Hematopoietic multipotent progenitor cell treated with erythropoietin and hydrocortisone succinate and interleukin-3 and kit ligand, for 4 days (in vitro differentiated cells): ENCODE measurements around the gene SH3PXD2B.

ENCODE experiments used
- DNase-seq: peaks from one replicate; pipeline ENCODE4 v3.0.0-alpha.2; 2015

The SH3PXD2B gene

DNA sequence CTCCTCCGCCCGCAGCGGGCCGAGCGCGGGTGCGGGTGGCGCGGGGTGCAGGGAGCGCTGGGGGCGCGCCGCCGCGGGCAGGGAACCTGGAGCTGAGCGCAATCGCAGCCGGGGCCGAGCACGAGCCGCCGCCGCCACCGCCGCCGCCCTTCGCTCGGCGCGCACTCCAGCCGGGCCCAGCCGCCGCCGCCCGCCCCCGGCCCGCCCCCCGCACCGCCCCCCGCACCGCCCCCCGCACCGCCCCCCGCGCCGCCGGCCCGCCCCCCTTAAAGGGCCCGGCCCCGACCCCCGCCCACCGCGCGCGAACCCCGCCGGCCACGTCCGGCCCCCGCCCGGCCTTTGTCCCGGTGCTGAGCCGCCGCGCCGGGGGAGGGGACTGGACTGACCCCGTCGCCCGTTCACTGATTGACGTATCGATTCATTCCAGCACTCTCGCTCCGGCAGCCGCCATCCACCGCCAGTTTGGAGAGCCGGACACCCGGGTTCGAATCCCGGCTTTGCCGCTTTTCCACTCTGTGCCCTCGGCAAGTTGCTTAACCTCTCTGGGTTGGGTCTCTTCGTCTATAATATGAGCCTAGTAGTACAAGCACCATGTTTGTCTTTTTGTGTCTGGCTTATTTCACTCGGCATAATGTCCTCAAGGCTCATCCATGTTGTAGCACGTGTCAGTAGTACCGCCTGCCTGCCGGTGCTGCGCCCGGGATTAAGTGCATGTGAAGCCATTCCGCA is at the start of gene SH3PXD2B:
Gene SH3PXD2B (minus strand): TSS at position 168 of the 729 bp plus-strand sequence. CDS start 173 bp downstream, outside the sequence.
- DNase-seq: peak; percentile 74

DNA sequence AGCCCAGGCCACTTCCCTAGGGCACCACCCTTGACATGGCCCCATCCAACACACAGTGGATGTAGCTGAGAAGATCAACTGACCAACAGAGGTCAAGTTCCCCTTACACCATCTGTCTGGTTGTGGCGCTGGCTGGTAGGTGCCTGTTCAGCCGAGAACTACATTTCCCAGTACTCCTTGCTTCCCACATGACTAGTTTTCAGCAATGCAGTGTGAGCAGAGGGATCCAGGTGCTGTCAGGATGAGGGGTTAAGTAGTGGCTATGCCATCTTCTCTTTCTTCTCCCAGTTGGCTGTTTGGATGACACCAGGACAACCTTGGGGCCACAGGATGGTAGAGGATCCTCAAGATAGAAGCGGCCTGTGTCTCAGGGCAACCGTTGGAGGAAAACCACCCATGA is 48.6 kb upstream of the SH3PXD2B start:
- peak; percentile 21 for DNase-seq

DNA sequence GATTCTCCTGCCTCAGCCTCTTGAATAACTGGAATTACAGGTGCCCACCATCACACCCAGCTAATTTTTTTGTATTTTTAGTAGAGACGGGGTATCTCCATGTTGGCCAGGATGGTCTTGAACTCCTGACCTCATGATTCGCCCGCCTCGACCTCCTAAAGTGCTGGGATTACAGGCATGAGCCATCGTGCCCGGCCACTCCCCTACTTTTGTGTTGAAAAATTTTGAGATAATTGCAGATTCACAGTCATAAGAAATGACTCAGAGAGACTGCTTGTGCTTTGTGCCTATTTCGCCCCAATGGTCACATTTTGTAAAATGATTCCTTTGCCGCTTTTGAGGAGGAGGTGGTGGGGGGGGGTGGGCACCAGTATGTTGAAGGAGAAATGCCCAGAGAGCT is 48.1 kb upstream of the SH3PXD2B start:
- no peak for DNase-seq

DNA sequence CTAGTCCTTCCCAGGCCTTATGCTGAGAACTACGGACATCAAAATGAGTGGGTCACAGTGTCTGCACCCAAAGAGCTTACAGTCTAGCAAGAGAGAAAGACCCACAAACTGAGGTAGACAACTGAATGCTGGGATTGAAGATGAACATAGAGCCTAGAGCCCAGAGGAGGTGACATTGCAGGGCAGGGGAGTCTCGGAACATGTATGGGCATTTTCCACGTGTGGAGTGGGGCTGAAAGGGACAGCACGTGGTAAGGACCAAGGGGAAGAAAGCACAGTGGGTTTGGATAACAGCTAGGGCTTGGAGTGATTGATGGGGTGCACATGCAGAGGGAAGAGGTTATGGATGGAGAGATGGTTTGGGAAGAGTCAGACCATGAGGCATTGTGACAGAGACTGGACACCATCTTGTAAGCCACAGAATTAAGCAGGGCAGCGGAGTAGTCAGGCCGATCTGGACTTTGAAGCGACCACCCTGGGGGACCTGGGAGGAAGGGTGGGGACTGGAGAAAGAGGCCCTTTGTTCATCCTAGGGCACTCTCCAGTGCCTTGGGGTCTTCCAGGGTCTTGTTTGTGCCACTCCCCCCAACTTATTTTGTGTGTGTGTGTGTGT is 47.5 kb upstream of the SH3PXD2B start:
- DNase-seq: no peak

DNA sequence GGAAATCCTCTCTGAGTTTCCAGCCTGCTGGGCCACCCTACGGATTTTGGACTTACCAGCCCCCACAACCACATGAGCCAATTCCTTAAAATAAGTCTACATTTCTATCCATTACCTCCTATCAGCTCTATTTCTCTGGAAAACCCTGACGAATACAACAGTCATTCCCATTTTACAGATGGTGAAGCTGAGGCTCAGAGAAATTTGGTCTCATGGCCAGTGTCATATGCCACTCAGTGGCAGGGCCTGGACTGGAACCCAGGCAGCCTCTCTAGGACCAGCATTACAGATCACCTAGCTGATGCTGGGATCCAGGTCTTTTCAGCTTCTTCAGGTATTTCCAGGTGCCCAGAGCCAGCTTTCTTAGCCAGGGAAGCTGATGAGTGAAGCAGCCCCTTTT is 45.0 kb upstream of the SH3PXD2B start:
- DNase-seq: no peak

DNA sequence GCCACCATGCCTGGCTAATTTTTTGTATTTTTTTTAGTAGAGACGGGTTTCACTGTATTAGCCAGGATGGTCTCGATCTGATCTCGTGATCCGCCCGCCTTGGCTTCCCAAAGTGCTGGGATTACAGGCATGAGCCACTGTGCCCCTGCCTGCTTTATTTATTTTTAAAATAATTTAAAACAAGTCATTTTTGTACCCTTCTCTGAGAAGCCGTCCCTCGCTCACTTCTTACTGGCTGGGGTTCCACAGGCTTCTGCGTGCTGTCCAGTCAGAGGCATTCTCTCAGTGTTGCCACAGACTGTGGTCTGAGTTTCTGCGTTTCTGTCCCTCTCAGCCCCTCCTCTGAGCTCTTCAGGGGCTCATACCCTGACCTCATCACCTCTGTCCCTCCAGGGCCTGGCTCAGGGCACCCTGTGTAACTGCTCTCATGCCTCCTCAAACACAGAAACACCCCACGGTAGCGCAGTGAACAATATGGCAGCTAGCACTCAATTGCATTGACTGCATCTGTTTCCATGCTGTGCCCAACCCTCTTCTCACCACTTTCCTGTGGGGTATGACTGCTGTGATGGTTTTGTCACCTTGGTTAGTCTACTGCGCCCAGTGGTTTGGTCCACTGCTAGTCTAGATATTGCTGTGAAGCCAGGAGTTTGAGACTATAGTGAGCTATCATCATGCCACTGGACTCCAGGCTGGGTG is 44.3 kb upstream of the SH3PXD2B start:
- no peak for DNase-seq

DNA sequence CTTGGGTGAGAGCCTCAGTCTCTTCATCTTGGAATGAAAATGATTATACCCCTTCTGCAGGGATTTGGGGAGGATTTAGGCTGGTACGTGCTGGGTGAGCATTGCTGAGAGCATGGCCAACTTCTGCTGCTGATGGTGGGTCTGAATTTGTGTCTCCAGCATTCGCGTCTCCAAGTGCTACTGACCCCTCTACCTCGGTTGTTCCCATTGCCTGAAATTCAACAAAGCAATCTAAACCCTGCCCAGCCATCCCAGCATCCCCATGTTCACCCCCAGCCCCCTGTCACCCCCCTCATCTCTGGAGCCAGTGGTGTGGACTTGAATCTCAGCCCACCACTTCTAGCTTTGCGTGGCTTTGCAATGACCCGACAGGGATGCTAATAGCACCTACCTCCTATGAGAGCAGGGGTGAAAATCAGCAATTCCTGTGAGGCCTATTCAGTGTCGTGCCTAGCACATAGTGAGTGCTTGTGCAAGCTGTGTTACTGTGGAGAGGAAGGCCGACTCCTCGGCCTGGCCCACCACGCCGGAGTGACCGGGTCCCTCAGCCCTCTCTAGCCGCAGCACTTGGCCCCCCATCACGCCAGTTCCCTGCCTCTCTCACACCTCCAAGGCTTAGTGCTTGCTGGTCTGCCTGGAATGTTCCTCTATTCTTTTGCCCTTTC is 43.4 kb upstream of the SH3PXD2B start:
- DNase-seq: no peak

DNA sequence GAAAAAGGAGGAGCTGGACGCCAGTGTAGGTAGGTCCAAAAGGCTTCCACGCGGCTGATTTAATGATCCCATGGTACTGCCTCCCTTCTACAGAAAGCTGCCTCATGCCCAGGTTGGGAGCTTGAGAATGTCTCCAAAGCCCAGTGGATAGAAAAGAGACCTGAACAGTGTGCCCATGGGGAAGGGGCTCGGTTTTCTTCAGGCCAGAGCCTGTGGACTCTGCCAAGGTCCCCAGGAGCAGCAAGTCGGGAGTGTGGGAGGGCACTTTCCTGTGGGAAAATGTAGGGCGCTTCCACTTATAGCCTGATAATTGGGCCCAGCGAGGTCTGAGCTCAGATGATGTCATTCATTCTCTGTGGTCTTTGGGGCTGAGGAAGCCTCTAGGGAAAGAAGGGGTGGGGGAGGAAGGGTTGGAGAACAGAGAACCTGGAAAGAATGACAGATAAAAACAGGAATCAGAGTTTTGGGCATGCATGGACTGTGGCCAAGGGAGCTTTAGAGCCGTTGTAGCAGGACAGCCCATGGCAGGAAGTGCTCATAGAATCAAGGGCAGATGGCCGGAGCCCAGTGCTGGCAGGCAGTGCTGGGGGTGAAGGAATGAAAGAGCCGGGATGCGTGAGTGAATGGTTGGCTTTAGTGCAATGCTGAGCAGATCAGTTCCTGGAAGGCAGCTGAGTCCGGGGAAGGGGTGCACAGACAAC is 42.5 kb upstream of the SH3PXD2B start:
- DNase-seq: no peak

DNA sequence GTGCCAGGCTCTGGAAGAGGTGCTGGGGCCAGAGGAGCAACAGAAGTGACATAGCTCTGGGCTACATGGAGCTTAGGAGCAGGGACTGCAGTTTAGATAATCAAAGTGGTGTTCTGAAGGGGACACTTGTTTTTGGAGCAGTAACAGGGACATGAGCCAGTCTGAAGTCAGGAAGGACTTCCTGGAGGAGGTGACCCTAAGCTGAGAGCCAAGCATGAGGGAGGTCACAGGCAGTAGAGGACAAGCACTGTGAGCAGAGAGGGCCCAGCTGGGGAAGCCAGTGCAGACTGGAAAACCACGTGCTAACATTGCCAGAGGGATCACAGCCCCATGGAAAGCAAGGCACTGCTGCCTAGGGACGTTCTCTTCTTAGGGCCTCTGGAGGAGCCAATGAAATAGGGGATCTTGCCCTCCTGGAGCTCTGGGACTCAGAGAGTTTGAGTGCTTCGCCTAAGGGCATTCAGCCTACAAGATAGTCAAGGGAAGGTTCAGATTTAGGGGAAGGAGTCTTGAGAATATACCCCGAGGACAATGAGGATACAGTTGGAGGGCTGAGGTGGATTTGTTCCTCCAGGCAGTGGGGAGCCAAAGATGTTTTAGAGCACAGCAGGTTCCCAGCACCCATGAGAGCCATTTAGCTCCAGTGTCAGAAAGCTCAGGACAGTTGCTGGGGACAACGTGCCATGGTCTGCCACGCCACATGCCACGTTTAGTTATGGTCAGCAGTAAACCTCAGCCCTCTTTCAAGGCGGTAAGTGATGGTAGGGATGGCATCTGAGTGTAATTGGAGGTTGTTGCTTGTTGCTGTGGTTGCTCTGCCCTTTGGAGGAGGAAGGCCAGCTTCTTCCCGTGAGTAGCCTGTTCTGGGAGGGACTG is 40.5 kb upstream of the SH3PXD2B start:
- DNase-seq: no peak

DNA sequence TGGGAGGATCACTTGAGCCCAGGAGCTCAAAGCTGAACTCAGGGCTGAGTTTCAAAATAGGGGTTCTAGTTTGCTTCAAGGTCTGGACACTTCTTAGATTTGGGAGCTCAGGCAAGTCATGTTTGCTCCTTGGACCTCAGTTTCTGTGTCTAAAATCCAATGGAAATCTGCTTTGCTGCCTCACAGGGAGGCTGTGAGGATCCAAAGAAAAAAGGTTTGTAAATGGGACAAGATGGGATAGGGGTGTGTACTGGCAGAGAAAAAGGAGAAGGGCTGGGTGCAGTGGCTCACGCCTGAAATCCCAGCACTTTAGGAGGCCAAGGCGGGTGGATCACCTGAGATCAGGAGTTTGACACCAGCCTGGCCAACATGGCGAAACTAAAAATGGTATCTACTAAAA is 39.6 kb upstream of the SH3PXD2B start:
- no peak for DNase-seq

DNA sequence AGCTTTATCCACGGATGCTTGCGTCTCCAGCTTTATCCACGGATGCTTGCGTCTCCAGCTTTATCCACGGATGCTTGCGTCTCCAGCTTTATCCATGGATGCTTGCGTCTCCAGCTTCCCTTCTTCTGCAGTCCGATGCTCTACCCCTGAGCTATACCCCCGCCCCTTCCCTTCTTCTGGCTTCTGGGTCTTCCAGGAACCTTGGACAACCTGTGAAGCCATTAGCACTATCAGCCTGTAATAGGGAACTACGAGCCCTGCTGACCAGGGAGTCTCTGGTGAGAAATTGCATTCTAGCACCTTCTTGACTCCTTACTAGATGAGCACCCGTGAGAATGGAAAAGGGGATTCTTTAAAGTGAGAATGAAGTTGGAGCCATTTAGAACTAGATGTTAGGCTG is 39.1 kb upstream of the SH3PXD2B start:
- DNase-seq: no peak

DNA sequence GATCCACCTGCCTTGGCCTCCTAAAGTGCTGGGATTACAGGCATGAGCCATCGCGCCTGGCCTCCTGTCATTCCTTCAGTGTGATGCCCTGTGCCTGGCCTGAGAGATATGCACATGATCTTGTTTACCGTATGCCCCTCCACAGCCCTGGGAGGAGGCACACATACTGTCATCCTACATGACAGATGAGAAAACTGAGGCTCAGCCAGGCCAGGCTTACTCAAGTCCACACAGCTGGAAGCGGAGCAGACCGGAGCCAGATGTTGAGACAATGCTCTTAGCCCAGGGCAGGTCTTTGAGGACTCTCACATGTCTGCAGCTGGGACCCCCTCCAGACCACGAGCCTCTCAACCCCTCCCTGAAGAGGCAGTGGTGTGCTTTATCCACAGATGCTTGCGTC is 38.7 kb upstream of the SH3PXD2B start:
- no peak for DNase-seq

DNA sequence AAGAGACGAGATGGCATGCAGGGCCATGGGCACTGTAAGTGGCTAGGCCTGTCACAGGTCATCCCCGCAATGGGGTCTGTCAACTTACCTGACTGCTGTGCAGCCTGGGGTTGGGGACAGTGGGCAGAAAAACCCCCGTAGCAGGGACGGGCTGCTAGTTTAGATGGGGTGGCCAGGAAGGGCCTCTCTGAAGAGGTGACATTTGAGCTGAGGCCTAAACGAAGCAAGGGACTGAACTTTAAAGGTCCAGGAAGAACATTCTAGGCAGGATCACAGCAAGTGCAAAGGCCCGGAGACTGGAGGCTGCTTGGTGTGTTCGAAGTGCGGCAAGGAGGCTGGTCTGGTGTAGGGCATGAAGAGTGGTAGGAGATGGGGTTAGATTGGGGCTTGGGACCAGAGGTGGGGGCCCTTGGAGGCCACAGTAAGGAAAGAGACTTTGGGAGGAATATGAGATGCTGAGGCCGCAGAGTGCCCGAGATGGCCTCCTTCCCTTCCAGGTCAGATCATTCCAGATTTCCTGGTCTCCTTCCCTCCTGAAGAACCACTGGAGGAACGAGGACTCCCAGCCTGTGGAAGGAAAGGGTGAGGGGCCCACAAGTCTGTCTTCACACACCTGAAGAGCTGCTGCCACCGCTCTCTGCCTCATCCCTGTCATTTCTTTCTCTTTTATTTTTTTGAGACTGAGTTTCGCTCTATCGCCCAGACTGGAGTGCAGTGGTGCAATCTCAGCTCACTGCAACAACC is 37.9 kb upstream of the SH3PXD2B start:
- DNase-seq: no peak

DNA sequence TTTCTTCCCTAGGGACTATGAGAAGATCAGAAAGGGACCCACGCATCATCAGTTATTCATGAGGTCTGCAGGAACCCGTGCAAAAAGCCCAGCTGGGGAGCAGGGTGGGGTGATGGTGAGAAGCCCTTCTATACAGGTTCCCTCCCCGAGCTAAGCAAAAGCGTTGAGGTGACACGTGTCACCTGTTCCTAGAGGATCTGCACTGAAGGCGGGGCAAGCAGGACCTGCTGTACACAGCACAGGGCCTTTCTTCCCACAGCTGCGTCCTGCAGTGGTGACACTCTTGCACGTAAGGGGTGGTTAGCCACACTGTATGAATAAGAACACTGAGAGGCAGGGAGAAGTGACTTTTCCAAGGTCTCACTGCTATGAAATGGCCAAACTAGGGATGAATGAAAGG is 37.2 kb upstream of the SH3PXD2B start:
- DNase-seq: no peak

DNA sequence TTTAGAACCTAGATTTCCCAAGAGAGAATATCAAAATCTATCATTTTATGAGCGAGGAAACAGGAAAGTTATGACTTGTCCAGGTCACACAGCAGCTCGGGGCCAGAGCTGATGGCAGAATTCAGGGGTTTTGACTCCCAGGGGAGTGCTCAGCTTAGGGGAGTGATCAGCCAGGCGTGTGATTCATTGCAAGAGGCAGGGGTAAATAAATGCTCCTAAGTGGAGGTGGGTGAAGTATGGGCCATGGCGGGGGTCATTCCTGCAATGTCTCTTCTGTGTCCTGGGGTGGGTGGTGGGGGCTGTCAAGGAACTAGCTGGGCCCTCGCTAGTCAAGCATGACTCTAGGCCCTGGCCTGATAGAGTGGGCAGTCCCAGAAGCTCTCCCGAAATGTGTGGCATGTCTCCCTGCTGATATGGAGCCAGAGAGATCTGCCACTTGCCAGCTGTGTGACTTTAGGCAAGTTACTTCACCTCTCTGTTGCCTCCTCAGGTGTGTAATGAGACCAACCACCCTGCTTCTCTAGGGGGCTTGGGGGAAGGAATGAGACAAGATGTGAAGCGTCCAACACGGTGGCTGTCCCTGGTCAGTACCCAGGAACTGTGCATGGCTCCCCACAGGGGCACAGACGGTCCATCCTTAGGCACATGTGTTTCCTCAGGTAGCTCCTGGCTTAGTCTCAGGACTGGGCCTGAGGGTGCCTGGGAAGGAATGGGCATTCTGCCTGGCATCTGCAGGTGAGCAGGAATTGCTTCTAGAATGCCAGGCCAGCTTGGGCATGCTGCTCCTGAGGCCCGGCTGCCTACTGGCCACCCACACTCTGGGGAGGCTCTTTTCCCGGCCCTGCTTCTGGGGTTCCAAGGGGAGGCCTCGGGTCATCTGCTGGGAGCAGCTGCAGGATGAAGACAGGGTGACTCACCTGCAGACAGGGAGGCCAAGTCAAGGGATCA is 36.5 kb upstream of the SH3PXD2B start:
- no peak for DNase-seq

DNA sequence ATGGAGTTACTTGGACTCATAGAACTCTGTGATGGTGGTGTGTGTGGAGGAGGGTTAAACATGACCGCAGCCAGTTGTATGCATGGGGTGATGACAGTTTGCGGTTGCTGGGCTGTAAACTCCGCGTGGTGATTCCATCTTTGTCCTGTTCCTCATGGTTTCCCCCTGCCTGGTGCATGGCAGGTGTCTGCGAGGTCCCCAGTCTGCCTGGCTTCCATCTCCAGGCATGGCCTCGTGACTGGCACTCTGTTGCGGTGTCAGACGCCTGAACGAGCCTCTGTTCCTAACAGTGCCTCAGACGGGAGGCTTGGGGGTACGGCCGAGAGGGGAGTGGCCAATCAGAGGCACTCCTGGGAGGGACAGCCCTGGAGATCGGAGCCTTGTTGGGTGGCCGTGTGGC is 33.9 kb upstream of the SH3PXD2B start:
- DNase-seq: no peak

DNA sequence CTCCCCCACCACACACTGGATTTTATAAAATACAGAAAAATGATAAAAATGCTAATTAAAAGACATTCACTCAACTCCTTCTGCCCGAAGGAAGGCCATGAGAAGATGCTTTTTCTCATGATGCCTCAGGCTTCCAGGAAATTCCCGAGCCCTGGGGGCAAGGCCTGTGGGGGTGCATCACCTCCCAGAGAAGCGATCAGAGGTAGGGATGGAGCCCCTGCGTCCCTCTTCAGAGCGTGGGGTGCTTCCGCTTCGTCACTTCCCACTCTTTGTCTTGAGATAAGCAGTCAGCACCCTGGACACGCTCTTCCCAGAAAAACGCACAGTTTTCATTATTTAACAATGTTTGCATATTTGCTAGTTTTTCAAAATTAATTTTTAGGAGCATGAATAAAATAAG is 33.3 kb upstream of the SH3PXD2B start:
- no peak for DNase-seq

DNA sequence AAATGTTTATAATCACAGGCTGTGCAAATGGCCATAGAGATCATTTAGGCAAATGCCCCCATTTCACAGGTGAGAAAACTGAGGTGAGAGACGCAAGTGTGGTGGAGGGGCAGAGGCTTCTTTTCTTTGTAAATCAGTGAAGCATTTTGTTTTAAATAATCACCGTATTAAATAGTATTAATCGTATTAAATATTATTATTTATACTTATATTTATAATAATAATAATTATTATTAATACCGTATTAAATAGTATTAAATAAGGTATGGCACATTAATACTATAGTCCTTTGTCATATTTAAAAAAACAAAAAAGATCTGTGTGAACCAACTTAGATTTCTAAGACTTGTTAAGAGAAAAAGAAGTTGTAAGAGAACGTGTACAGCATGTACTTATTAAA is 32.6 kb upstream of the SH3PXD2B start:
- DNase-seq: no peak

DNA sequence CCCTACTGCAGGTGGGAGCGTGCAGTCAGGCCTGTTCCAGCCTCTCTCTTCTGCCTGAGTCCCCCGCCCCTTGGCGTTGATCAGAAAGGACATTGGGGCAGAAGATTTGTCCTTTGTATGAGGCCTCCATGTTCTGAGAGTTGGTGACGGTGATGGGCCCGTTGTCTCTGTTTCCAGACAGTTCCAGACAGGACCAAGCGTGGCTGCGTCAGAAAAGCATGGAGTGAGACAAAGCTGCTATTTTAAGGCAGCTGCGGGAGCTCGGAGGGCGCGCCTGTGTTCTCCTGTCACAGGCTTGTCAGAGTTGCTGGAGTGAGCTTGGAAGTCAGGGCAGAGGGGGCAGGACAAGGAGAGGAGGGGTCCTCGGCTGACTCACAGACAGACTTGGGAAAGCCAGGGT is 32.1 kb upstream of the SH3PXD2B start:
- DNase-seq: no peak
